Esophagus squamous epithelium (tissue), 4 donors: ENCODE results near the gene GATA5.

Experiments
- CTCF ChIP-seq, 6 experiments: fragments of 450-650 bp in 4 of 6; fragments of 200-600 bp in 2 of 6; sonication (generic) in 2 of 6; IDR thresholded peaks; one replicate each; pipeline ENCODE4 v1.5.1; 2016 to 2019; ENCODE audit warnings: antibody characterized with exemption in 6 of 6, mild to moderate bottlenecking in 4 of 6, moderate library complexity in 4 of 6
- POLR2A ChIP-seq, 4 donors: fragments of 450-650 bp; IDR thresholded peaks; one replicate each; pipeline ENCODE4 v1.6.1; 2017; ENCODE audit warnings: antibody characterized with exemption in 4 of 4, mild to moderate bottlenecking in 4 of 4, moderate library complexity in 3 of 4

- TF ChIP-seq CTCF (IDR thresholded peaks at IDR 0.05) (no peak), POLR2A (IDR thresholded peaks at IDR 0.05) (no peak)
Measured at GRCh38 chr20:62488470-62488869, 12.7 kb upstream of the GATA5 start.
